Measurements from ENCODE around the gene COX7A2L.

COX7A2L gene

DNA sequence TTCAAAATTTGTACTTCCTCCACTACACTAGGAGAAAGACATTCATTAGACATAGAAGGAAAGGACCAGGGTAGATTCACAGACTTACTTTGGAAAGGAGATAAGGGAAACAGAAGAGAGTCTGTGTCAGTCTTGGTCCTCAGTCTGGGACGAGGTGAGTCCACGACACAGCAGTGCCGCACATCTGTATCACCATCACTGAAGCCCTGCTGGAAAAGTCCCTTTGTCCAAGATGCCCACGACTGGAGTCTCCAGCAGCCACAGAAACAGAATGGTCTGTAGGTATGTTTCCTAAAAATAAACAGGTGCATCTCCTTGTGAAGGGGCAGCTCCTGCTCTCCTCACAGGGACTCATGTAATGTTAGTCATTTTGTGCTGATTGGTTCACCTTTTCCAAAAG, 27.4 kb downstream of the COX7A2L start:
- TF ChIP-seq, protein P1, sequence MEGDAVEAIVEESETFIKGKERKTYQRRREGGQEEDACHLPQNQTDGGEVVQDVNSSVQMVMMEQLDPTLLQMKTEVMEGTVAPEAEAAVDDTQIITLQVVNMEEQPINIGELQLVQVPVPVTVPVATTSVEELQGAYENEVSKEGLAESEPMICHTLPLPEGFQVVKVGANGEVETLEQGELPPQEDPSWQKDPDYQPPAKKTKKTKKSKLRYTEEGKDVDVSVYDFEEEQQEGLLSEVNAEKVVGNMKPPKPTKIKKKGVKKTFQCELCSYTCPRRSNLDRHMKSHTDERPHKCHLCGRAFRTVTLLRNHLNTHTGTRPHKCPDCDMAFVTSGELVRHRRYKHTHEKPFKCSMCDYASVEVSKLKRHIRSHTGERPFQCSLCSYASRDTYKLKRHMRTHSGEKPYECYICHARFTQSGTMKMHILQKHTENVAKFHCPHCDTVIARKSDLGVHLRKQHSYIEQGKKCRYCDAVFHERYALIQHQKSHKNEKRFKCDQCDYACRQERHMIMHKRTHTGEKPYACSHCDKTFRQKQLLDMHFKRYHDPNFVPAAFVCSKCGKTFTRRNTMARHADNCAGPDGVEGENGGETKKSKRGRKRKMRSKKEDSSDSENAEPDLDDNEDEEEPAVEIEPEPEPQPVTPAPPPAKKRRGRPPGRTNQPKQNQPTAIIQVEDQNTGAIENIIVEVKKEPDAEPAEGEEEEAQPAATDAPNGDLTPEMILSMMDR (IDR thresholded peaks at IDR 0.05; ENCODE audit: low read depth, low read length, missing control alignments) = no peak
- no peak for DNase-seq (ENCODE audit: extremely low read depth, low read depth)
- H3K4me3 ChIP-seq (replicated peaks; ENCODE audit: low read depth, low read length) = no peak overlapping the region

DNA sequence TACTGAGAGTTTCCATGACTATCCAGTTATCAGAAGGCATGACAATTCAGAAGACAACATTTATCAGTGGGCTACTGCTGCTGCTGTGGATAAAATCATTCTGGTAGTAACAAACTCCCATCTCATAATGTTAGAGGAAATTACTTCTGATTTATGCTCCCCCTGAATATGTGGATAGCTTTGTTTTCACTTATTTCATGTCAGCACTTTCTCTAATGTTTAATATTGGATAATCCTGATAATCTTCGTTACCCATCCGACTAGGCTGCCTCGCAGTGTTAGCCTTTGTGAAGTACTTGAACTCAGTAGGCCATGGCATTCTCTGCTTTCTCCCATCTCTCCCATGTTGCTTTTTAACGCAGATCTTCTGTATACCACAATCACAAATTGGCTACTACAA, 28.4 kb downstream of the COX7A2L start:
- DNase-seq (ENCODE audit: extremely low read depth, low read depth) = no peak
- TF ChIP-seq, protein P1 (IDR thresholded peaks at IDR 0.05; ENCODE audit: low read depth, low read length, missing control alignments) = no peak
- H3K4me3 ChIP-seq (replicated peaks; ENCODE audit: low read depth, low read length) = no peak overlapping the region

DNA sequence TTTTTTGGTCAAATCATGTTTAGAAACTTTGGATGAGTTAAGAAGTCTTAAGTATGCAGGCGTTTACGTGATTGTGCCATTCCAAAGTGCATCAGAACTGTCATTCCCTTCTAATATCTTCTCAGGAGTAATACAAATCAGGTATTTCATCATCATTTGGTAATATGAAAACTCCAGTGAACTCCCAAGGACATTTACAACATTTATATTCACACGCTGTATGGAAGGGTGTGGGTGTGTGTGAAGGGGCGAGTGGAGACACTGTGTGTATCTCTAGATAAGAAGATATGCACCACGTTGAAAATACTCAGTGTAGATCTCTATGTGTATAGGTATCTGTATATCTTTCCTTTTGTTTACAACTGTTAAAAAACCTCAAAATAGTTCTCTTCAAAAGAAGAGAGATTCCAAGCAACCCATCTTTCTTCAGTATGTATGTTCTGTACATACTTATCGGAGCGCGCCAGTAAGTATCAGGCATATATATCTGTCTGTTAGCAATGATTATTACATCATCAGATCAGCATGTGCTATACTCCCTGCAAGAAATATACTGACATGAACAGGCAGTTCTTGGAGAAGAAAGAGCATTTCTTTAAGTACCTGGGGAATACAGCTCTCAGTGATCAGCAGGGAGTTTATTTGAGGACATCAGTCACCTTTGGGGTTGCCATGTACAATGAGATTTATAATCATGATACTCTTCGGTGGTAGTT, 29.3 kb downstream of the COX7A2L start:
- TF ChIP-seq, protein P1 (IDR thresholded peaks at IDR 0.05; ENCODE audit: low read depth, low read length, missing control alignments) = no peak
- H3K4me3 ChIP-seq (replicated peaks; ENCODE audit: low read depth, low read length) = no peak overlapping the region
- DNase-seq (ENCODE audit: extremely low read depth, low read depth) = no peak

DNA sequence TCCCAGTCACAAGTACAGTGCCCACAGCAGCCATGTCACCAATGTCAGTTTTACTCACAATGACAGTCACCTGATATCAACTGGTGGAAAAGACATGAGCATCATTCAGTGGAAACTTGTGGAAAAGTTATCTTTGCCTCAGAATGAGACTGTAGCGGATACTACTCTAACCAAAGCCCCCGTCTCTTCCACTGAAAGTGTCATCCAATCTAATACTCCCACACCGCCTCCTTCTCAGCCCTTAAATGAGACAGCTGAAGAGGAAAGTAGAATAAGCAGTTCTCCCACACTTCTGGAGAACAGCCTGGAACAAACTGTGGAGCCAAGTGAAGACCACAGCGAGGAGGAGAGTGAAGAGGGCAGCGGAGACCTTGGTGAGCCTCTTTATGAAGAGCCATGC, 31.3 kb downstream of the COX7A2L start:
- TF ChIP-seq, protein P1 (IDR thresholded peaks at IDR 0.05; ENCODE audit: low read depth, low read length, missing control alignments) = no peak
- no peak for DNase-seq (ENCODE audit: extremely low read depth, low read depth)
- no peak overlapping the region for H3K4me3 ChIP-seq (replicated peaks; ENCODE audit: low read depth, low read length)

DNA sequence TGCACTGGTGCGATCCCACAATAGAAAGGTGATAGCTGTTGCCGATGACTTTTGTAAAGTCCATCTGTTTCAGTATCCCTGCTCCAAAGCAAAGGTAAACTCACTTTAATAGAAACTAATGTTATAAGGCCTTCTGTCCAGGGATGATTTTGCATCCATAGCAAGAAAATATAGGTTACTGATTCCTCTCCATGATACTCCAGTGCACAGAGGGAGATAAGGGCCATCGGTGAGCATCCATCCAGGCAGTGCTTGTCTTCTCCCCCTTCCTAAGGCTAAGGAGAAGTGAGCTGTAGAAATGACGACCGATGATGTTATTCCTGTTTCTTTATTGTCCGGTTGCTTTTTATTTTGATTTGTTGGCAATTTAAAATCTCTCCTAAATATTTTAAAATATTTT, 32.1 kb downstream of the COX7A2L start:
- no peak overlapping the region for H3K4me3 ChIP-seq (replicated peaks; ENCODE audit: low read depth, low read length)
- TF ChIP-seq, protein P1 (IDR thresholded peaks at IDR 0.05; ENCODE audit: low read depth, low read length, missing control alignments) = no peak
- no peak for DNase-seq (ENCODE audit: extremely low read depth, low read depth)

DNA sequence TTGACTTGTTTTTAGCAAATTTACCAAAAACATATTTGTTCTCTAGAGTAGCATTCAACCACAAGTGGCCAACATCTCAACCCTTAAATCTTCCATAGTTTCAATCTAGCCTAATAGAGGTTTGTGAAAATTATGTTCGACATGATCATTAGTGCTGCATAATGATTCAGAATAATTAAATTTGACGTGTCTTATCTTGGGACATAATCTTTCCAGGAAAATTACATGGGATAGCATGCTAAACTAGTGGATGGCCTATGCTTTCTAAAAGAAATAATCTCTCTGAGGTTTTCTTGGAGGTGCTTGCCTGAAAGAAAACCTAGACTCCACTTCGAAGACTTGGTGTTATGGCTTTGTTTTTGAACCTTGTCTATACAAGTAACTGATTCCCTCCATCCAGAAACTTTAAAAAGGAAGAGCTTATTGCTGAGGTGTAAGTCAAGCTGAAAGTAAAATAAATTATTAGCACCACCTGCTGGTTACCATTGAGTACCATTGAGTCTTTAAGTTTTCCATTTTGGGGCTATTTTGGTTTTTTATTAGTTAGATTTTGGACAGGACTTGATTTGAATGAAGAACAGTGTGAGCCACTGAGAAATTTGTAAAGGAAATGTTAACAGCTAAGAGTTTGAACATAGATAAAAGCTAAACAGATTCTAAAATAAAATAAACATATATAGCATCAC, 32.7 kb downstream of the COX7A2L start:
- TF ChIP-seq, protein P1 (IDR thresholded peaks at IDR 0.05; ENCODE audit: low read depth, low read length, missing control alignments) = peak; percentile 14
- DNase-seq (ENCODE audit: extremely low read depth, low read depth) = no peak

More for the DNA sequence above, 32.7 kb downstream of the COX7A2L start:
- H3K4me3 ChIP-seq (replicated peaks; ENCODE audit: low read depth, low read length) = no peak overlapping the region
